Endodermal cell (in vitro differentiated cells): ENCODE measurements around the gene S100A10. TPM values are rescaled to one million over a fixed set of nuclear protein-coding genes. Genes with fewer than 3 reads are reported as not detected.

ENCODE experiments used
- DNase-seq: peaks from one replicate; pipeline ENCODE4 v3.0.0-alpha.2; 2017
- H3K27ac ChIP-seq: 2 replicates; pipeline ENCODE4 v1.5.1; 2013; ENCODE audit warnings: mild to moderate bottlenecking, low read depth, low read length, moderate library complexity
- H3K27me3 ChIP-seq: 2 replicates; pipeline ENCODE4 v1.6.1; 2013; ENCODE audit warnings: mild to moderate bottlenecking, low read length, moderate library complexity; ENCODE audit not compliant: insufficient read depth, control insufficient read depth, poor library complexity, severe bottlenecking
- H3K36me3 ChIP-seq: 2 replicates; pipeline ENCODE4 v1.7.0; 2013; ENCODE audit warnings: mild to moderate bottlenecking, low read length, moderate library complexity; ENCODE audit not compliant: control insufficient read depth, insufficient read depth
- H3K4me1 ChIP-seq: one replicate; pipeline ENCODE4 v1.7.0; 2013; ENCODE audit warnings: low read length; ENCODE audit not compliant: control insufficient read depth, insufficient read depth
- H3K4me3 ChIP-seq: 2 replicates; pipeline ENCODE4 v1.5.1; 2013; ENCODE audit warnings: mild to moderate bottlenecking, low read length, moderate library complexity
- H3K9ac ChIP-seq: 2 replicates; pipeline ENCODE4 v1.6.1; 2013; ENCODE audit warnings: mild to moderate bottlenecking, low read length, moderate library complexity; ENCODE audit not compliant: poor library complexity, severe bottlenecking; ENCODE audit errors: extremely low read depth
- H3K9me3 ChIP-seq: 2 replicates; pipeline ENCODE4 v1.6.1; 2013; ENCODE audit warnings: mild to moderate bottlenecking, low read length, moderate library complexity; ENCODE audit not compliant: control insufficient read depth
- H3K27ac Mint-ChIP-seq: 2 replicates; pipeline ENCODE4 v1.8.0; 2020; ENCODE audit warnings: mixed read lengths
- H3K27me3 Mint-ChIP-seq: 2 replicates; pipeline ENCODE4 v1.8.0; 2021; ENCODE audit warnings: mild to moderate bottlenecking, mixed read lengths; ENCODE audit not compliant: insufficient read depth
- H3K36me3 Mint-ChIP-seq: 2 replicates; pipeline ENCODE4 v1.8.0; 2020; ENCODE audit warnings: low read depth, mixed read lengths
- H3K4me1 Mint-ChIP-seq: 2 replicates; pipeline ENCODE4 v1.8.0; 2020; ENCODE audit warnings: mixed read lengths
- H3K4me3 Mint-ChIP-seq: 2 replicates; pipeline ENCODE4 v1.8.0; 2020; ENCODE audit warnings: mild to moderate bottlenecking, moderate library complexity, mixed read lengths
- H3K9me3 Mint-ChIP-seq: 2 replicates; pipeline ENCODE4 v1.8.0; 2020; ENCODE audit warnings: mild to moderate bottlenecking, mixed read lengths
- WGBS, 2 experiments: methylation state at CpG; one replicate each; pipeline versions ENCODE4 v1.1.5 to v1.1.7; 2013; ENCODE audit warnings: missing lambda C conversion rate in 2 of 2, mixed read lengths in 1 of 2; ENCODE audit not compliant: insufficient coverage in 1 of 2, insufficient read length in 1 of 2; 5-methylcytosine and 5-hydroxymethylcytosine counted together
- total RNA-seq, 2 donors: library from RNA; stranded (reverse); fragmentation: NEBNext Ultra II Directional in 1 of 2; extraction: Animal tissue kit (Norgen Biotek cat#: 25700) in 1 of 2; gene quantifications; 2 replicates in 1 of 2; 3 replicates in 1 of 2; pipeline ENCODE4 v1.2.1, GENCODE V29; 2021
- TF ChIP-seq, protein P1 (sequence below): fragments of 200-600 bp; sonication (generic); conservative IDR thresholded peaks from 2 replicates; pipeline ENCODE4 v1.5.0; 2021; ENCODE audit warnings: antibody characterized with exemption, mild to moderate bottlenecking

The S100A10 gene
- total RNA-seq, 2 donors from 2014 or later, result 352 to 880 TPM

GRCh38 chr1:151990058-151990855 lies 3.4 kb downstream of the S100A10 start:
- Mint-ChIP-seq H3K27ac (no peak overlapping the region), H3K9me3 (no peaks in the 10 kb centered on the region), H3K4me3 (peak overlapping the region; percentile 86), H3K36me3 (peaks cover 35% of the 10 kb centered on the region), H3K27me3 (peaks cover 59% of the 10 kb centered on the region), H3K4me1 (peaks cover 50% of the 10 kb centered on the region)
- WGBS, 2 experiments, result 79 to 88% methylated on average over 5 of the region's 5 CpGs
- no peak overlapping the region for H3K27ac ChIP-seq
- TF ChIP-seq, protein P1, sequence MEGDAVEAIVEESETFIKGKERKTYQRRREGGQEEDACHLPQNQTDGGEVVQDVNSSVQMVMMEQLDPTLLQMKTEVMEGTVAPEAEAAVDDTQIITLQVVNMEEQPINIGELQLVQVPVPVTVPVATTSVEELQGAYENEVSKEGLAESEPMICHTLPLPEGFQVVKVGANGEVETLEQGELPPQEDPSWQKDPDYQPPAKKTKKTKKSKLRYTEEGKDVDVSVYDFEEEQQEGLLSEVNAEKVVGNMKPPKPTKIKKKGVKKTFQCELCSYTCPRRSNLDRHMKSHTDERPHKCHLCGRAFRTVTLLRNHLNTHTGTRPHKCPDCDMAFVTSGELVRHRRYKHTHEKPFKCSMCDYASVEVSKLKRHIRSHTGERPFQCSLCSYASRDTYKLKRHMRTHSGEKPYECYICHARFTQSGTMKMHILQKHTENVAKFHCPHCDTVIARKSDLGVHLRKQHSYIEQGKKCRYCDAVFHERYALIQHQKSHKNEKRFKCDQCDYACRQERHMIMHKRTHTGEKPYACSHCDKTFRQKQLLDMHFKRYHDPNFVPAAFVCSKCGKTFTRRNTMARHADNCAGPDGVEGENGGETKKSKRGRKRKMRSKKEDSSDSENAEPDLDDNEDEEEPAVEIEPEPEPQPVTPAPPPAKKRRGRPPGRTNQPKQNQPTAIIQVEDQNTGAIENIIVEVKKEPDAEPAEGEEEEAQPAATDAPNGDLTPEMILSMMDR, result no peak
- peaks cover 35% of the 10 kb centered on the region for H3K36me3 ChIP-seq
- no peak for DNase-seq
- peak overlapping the region; percentile 88 for H3K4me3 ChIP-seq
- peak overlapping the region; percentile 19 for H3K9ac ChIP-seq
- H3K9me3 ChIP-seq, result no peaks in the 10 kb centered on the region
- H3K27me3 ChIP-seq, result peaks cover 11% of the 10 kb centered on the region
- H3K4me1 ChIP-seq, result peaks cover 25% of the 10 kb centered on the region

GRCh38 chr1:151989211-151989862 lies 4.3 kb downstream of the S100A10 start:
- Histone ChIP-seq H3K27ac (no peak overlapping the region), H3K27me3 (peaks cover 11% of the 10 kb centered on the region), H3K4me1 (peaks cover 21% of the 10 kb centered on the region), H3K9me3 (no peaks in the 10 kb centered on the region), H3K36me3 (peaks cover 44% of the 10 kb centered on the region), H3K9ac (peak overlapping the region; percentile 35), H3K4me3 (peak overlapping the region; percentile 88)
- peaks cover 58% of the 10 kb centered on the region for H3K27me3 Mint-ChIP-seq
- no peak for DNase-seq
- peaks cover 47% of the 10 kb centered on the region for H3K4me1 Mint-ChIP-seq
- H3K27ac Mint-ChIP-seq, result no peak overlapping the region
- H3K9me3 Mint-ChIP-seq, result no peaks in the 10 kb centered on the region
- 73 to 81% methylated on average over 2 to 5 of the region's 6 CpGs for WGBS, 2 experiments
- TF ChIP-seq, protein P1, result no peak
- H3K36me3 Mint-ChIP-seq, result peaks cover 43% of the 10 kb centered on the region
- H3K4me3 Mint-ChIP-seq, result no peak overlapping the region

DNA sequence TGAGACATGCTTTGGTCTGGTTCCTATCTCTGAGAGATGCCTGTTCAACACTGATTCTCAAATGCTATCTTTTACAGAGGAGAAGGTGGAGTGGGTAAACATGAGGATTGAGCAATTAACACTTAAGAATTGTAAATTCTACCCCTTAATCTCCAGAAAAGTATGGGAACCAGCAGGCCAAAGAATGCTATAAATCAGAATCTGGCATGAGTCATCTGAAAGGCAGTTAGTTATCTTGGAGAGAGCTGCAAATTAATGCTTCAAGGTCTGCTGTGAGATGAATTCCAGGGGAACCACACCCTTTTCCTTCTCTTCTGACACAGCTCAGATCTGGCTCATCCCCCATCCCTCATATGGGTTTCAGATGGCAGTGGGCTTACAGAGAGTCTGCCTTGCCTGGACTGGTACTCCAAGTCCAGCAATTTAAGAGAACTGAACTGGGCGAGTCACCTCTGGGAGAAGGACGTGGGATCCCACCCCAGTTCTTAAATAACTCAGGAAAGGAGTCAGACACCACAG lies 5.2 kb downstream of the S100A10 start:
- H3K9ac ChIP-seq, result peak overlapping the region; percentile 35
- DNase-seq, result peak; percentile 63
- H3K9me3 ChIP-seq, result no peaks in the 10 kb centered on the region
- H3K9me3 Mint-ChIP-seq, result no peaks in the 10 kb centered on the region
- H3K4me3 Mint-ChIP-seq, result peak overlapping the region; percentile 19
- H3K27ac Mint-ChIP-seq, result peak overlapping the region; percentile 67
- peaks cover 11% of the 10 kb centered on the region for H3K27me3 ChIP-seq
- peaks cover 52% of the 10 kb centered on the region for H3K36me3 ChIP-seq
- peaks cover 64% of the 10 kb centered on the region for H3K27me3 Mint-ChIP-seq
- TF ChIP-seq, protein P1, result no peak
- peaks cover 52% of the 10 kb centered on the region for H3K36me3 Mint-ChIP-seq
- 70 to 90% methylated on average over 2 of the region's 2 CpGs for WGBS, 2 experiments
- peak overlapping the region; percentile 88 for H3K4me3 ChIP-seq
- peaks cover 21% of the 10 kb centered on the region for H3K4me1 ChIP-seq
- H3K4me1 Mint-ChIP-seq, result peaks cover 47% of the 10 kb centered on the region
- H3K27ac ChIP-seq, result no peak overlapping the region
